IMR-90 (cell line): ENCODE results near the gene RFT1. TPM values are rescaled to one million over a fixed set of nuclear protein-coding genes. Genes with fewer than 3 reads are reported as not detected.
A peak's percentile ranks its signal among the peaks of the same experiment; 100 is the strongest.

Experiments
- ATAC-seq: fragments of 200-7000 bp; cut with Tn5 transposase; 2 replicates; pipeline ENCODE4 v1.9.1; 2020; ENCODE audit warnings: low read depth, mild to moderate bottlenecking, moderate library complexity
- BruUV-seq: library from RNA; stranded (reverse); fragments of 400-500 nt; replicated peaks from 2 replicates; lab custom pipeline; 2021; lab: Mats Ljungman, UMichigan
- CTCF ChIA-PET: fragments of 300-600 bp; formaldehyde crosslinking; extraction: SDS; loops from one replicate; lab custom pipeline; 2021; ENCODE audit warnings: antibody characterized with exemption; lab: Yijun Ruan, JAX
- POLR2A ChIA-PET: fragments of 300-600 bp; sonication (Branson Sonifier 250); formaldehyde crosslinking; loops from one replicate; lab custom pipeline; 2022; ENCODE audit warnings: antibody characterized with exemption; ENCODE audit not compliant: unreplicated experiment; lab: Charles Lee
- DNase-seq: peaks from one replicate; pipeline ENCODE4 v3.0.0; 2013
- H2AFZ ChIP-seq: replicated peaks from 2 replicates; pipeline ENCODE3; 2013; ENCODE audit warnings: low read length, mild to moderate bottlenecking; ENCODE audit not compliant: poor library complexity
- H2AK5ac ChIP-seq: 2 replicates; pipeline ENCODE4 v1.6.1; 2013; ENCODE audit warnings: low read depth, low read length, inconsistent platforms
- H2AK9ac ChIP-seq: replicated peaks from 2 replicates; pipeline ENCODE3; 2013; ENCODE audit warnings: mild to moderate bottlenecking, low read depth, low read length, moderate library complexity; ENCODE audit not compliant: poor library complexity
- H2BK120ac ChIP-seq: 2 replicates; pipeline ENCODE4 v1.6.1; 2013; ENCODE audit warnings: low read depth, low read length, inconsistent platforms
- H2BK15ac ChIP-seq: 3 replicates; pipeline ENCODE4 v1.6.1; 2013; ENCODE audit warnings: low read depth, low read length, inconsistent platforms
- H2BK20ac ChIP-seq: 2 replicates; pipeline ENCODE4 v1.6.1; 2013; ENCODE audit warnings: low read depth, mild to moderate bottlenecking, inconsistent platforms, low read length, moderate library complexity
- H2BK5ac ChIP-seq: 2 replicates; pipeline ENCODE4 v1.6.1; 2013; ENCODE audit warnings: mild to moderate bottlenecking, low read depth, low read length, inconsistent platforms; ENCODE audit not compliant: poor library complexity, severe bottlenecking
- H3K14ac ChIP-seq: replicated peaks from 2 replicates; pipeline ENCODE4 v1.6.1; 2013; ENCODE audit warnings: low read depth, low read length, inconsistent platforms
- H3K18ac ChIP-seq: 2 replicates; pipeline ENCODE4 v1.6.1; 2013; ENCODE audit warnings: low read depth, low read length, control low read depth
- H3K23ac ChIP-seq: 2 replicates; pipeline ENCODE4 v1.6.1; 2013; ENCODE audit warnings: low read depth, low read length, inconsistent platforms
- H3K27ac ChIP-seq: 2 replicates; pipeline ENCODE4 v1.5.1; 2013; ENCODE audit warnings: mild to moderate bottlenecking, control low read depth, low read length; ENCODE audit not compliant: insufficient read depth
- H3K27me3 ChIP-seq: 2 replicates; pipeline ENCODE4 v1.6.1; 2013; ENCODE audit warnings: low read length; ENCODE audit not compliant: control insufficient read depth, insufficient read depth
- H3K36me3 ChIP-seq: 2 replicates; pipeline ENCODE4 v1.6.1; 2013; ENCODE audit warnings: low read length, mixed read lengths; ENCODE audit not compliant: control insufficient read depth, insufficient read depth
- H3K4ac ChIP-seq: 2 replicates; pipeline ENCODE4 v1.6.1; 2013; ENCODE audit warnings: low read depth, low read length, inconsistent platforms
- H3K4me1 ChIP-seq: 2 replicates; pipeline ENCODE4 v1.6.1; 2013; ENCODE audit warnings: low read length, mixed read lengths; ENCODE audit not compliant: control insufficient read depth, insufficient read depth
- H3K4me2 ChIP-seq: 2 replicates; pipeline ENCODE4 v1.6.1; 2013; ENCODE audit warnings: low read depth, mild to moderate bottlenecking, control low read depth, low read length, moderate library complexity
- H3K4me3 ChIP-seq: 2 replicates; pipeline ENCODE4 v1.5.1; 2013; ENCODE audit warnings: low read depth, mild to moderate bottlenecking, control low read depth, low read length, moderate library complexity; ENCODE audit not compliant: insufficient read depth
- H3K56ac ChIP-seq: 2 replicates; pipeline ENCODE4 v1.6.1; 2013; ENCODE audit warnings: low read length, inconsistent platforms; ENCODE audit not compliant: insufficient read depth; ENCODE audit errors: extremely low read depth
- H3K79me1 ChIP-seq, 2 experiments: 2 replicates each; pipeline ENCODE4 v1.6.1; 2013; ENCODE audit warnings: low read length in 2 of 2, inconsistent platforms in 1 of 2, low read depth in 1 of 2
- H3K9ac ChIP-seq: 2 replicates; pipeline ENCODE4 v1.6.1; 2013; ENCODE audit warnings: low read depth, low read length, control low read depth
- H3K9me1 ChIP-seq: 2 replicates; pipeline ENCODE4 v1.6.1; 2013; ENCODE audit warnings: low read length, inconsistent platforms; ENCODE audit not compliant: insufficient read depth
- H3K9me3 ChIP-seq: 2 replicates; pipeline ENCODE4 v1.6.1; 2013; ENCODE audit warnings: low read length; ENCODE audit not compliant: control insufficient read depth, insufficient read depth
- H4K20me1 ChIP-seq: 2 replicates; pipeline ENCODE4 v1.6.1; 2013; ENCODE audit warnings: low read length, inconsistent platforms; ENCODE audit not compliant: insufficient read depth
- H4K5ac ChIP-seq: 2 replicates; pipeline ENCODE4 v1.6.1; 2013; ENCODE audit warnings: mild to moderate bottlenecking, low read depth, low read length, control low read depth
- H4K8ac ChIP-seq, 2 experiments: 2 replicates each; pipeline ENCODE4 v1.6.1; 2013; ENCODE audit warnings: low read depth in 2 of 2, low read length in 2 of 2, control low read depth in 1 of 2, inconsistent platforms in 1 of 2
- H4K91ac ChIP-seq: 2 replicates; pipeline ENCODE4 v1.6.1; 2013; ENCODE audit warnings: low read depth, low read length, inconsistent platforms; ENCODE audit not compliant: insufficient read depth
- BHLHE40 ChIP-seq: fragments of 150-350 bp; IDR thresholded peaks from 2 replicates; pipeline ENCODE4 v1.6.1; 2016; ENCODE audit warnings: mild to moderate bottlenecking, low read depth, low read length
- CEBPB ChIP-seq: IDR thresholded peaks from 2 replicates; pipeline ENCODE4 v1.6.1; 2012; ENCODE audit warnings: low read depth, low read length, improper control_type of control experiment
- CHD1 ChIP-seq: IDR thresholded peaks from 2 replicates; pipeline ENCODE4 v1.6.1; 2012; ENCODE audit warnings: low read depth, low read length, improper control_type of control experiment
- CTCF ChIP-seq: conservative IDR thresholded peaks from 2 replicates; pipeline ENCODE4 v1.5.1; 2012; ENCODE audit warnings: mild to moderate bottlenecking, low read depth, low read length, improper control_type of control experiment
- FOS ChIP-seq: fragments of 150-350 bp; IDR thresholded peaks from 2 replicates; pipeline ENCODE4 v1.6.1; 2016; ENCODE audit warnings: low read depth, low read length
- MAZ ChIP-seq: IDR thresholded peaks from 2 replicates; pipeline ENCODE4 v1.6.1; 2012; ENCODE audit warnings: low read depth, mild to moderate bottlenecking, low read length, improper control_type of control experiment, moderate library complexity, borderline replicate concordance
- MXI1 ChIP-seq: IDR thresholded peaks from 2 replicates; pipeline ENCODE4 v1.6.1; 2012; ENCODE audit warnings: low read depth, mild to moderate bottlenecking, low read length, moderate library complexity, borderline replicate concordance
- NFE2L2 ChIP-seq: fragments of 150-350 bp; IDR thresholded peaks from 2 replicates; pipeline ENCODE4 v1.6.1; 2016; ENCODE audit warnings: low read depth, mild to moderate bottlenecking, low read length
- POLR2A ChIP-seq: IDR thresholded peaks from 2 replicates; pipeline ENCODE4 v1.6.1; 2012; ENCODE audit warnings: mild to moderate bottlenecking, low read depth, low read length
- RAD21 ChIP-seq: IDR thresholded peaks from 2 replicates; pipeline ENCODE4 v1.6.1; 2012; ENCODE audit warnings: low read length, improper control_type of control experiment
- RCOR1 ChIP-seq: IDR thresholded peaks from 2 replicates; pipeline ENCODE4 v1.6.1; 2012; ENCODE audit warnings: mild to moderate bottlenecking, low read length, improper control_type of control experiment; ENCODE audit not compliant: insufficient replicate concordance
- RFX5 ChIP-seq: IDR thresholded peaks from 2 replicates; pipeline ENCODE4 v1.8.0; 2012; ENCODE audit warnings: low read depth, mild to moderate bottlenecking, low read length, moderate library complexity
- SMC3 ChIP-seq: fragments of 150-350 bp; IDR thresholded peaks from 2 replicates; pipeline ENCODE4 v1.6.1; 2016; ENCODE audit warnings: low read depth, mild to moderate bottlenecking, antibody characterized with exemption, low read length, moderate library complexity
- USF2 ChIP-seq: fragments of 150-350 bp; IDR thresholded peaks from 2 replicates; pipeline ENCODE4 v1.6.1; 2017; ENCODE audit warnings: mild to moderate bottlenecking, antibody characterized with exemption, low read length, low read depth
- WGBS, 2 experiments: methylation state at CpG; one replicate each; pipeline versions ENCODE4 v1.1.5 to v1.1.7; 2013; ENCODE audit warnings: missing lambda C conversion rate in 2 of 2; ENCODE audit not compliant: insufficient read length in 1 of 2; ENCODE audit errors: extremely low coverage in 2 of 2; 5-methylcytosine and 5-hydroxymethylcytosine counted together
- dilution Hi-C: fragments of 300-500 bp; cut with HindIII; formaldehyde crosslinking; loops from one replicate; pipeline ENCODE4 v1.14.3; 2018; ENCODE audit warnings: low sequenced_read_pairs; ENCODE audit not compliant: unreplicated experiment
- in situ Hi-C: fragments of 300-500 bp; cut with MboI; formaldehyde crosslinking; loops from 3 replicates; pipeline ENCODE4 v1.14.3; 2019; ENCODE audit warnings: low sequenced_read_pairs, inconsistent platforms, mixed read lengths
- intact Hi-C: fragments of 100-400 bp; cut with micrococcal nuclease; formaldehyde crosslinking; loops from 2 replicates; pipeline ENCODE4 v1.10.0; 2022
- polyA plus RNA-seq, 3 experiments: library from polyadenylated mRNA; depleted of rRNA; stranded (reverse); fragments of >200 nt; gene quantifications; 2 replicates each; pipeline ENCODE4 v1.2.3, GENCODE V29; 2012; ENCODE audit warnings: low replicate concordance in 1 of 3
- total RNA-seq: library from RNA; depleted of rRNA; stranded (reverse); fragments of >200 nt; gene quantifications from 2 replicates; pipeline ENCODE4 v1.2.3, GENCODE V29; 2012
- TF ChIP-seq, protein P1 (sequence below): fragments of 150-350 bp; IDR thresholded peaks from 2 replicates; pipeline ENCODE4 v1.6.1; 2016; ENCODE audit warnings: low read depth, mild to moderate bottlenecking, low read length, moderate library complexity, borderline replicate concordance

Gene RFT1
- total and polyA plus RNA-seq, 2 of the 4 experiments (the other 2 are of a cell fraction): 14.5 to 23.5 TPM

DNA sequence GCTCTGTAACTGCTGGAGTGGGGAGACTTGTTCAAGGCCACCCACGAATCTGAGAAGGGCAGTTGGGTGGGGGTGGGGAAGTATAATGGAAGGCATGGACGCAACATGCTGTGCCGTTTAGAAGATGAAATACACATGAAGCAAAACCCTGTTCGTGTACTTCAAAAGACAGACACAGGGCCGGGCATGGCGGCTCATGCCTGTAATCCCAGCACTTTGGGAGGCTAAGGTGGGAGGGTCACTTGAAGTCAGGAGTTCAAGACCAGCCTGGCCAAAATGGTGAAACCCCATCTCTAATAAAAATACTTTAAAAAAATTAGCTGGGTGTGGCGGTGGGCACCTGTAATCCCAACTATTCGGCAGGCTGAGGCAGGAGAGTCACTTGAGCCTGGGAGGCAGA lies 47.5 kb downstream of the RFT1 start:
- H3K9me3 ChIP-seq: no peaks in the 10 kb centered on the region
- H3K56ac ChIP-seq: no peak overlapping the region
- H3K9ac ChIP-seq: no peak overlapping the region
- CTCF ChIA-PET: no interaction called here
- intact Hi-C loops (no loop called here), dilution Hi-C loops (no loop called here), in situ Hi-C loops (no loop called here)
- peaks cover 9% of the 10 kb centered on the region; the same call in 1 of the 2 replicates for H3K4me1 ChIP-seq
- no peak overlapping the region for H3K23ac ChIP-seq
- no peak overlapping the region for H3K27ac ChIP-seq
- H3K9me1 ChIP-seq: 0 out of 2 replicates have a peak, but pooled peaks cover 3% of the 10 kb centered on the region
- no peaks in the 10 kb centered on the region for H3K27me3 ChIP-seq
- H2BK20ac ChIP-seq: no peak overlapping the region
- H3K4ac ChIP-seq: no peak overlapping the region
- peak overlapping the region; percentile 11 for H2AK9ac ChIP-seq
- no TSS peak for BruUV-seq
- H2AFZ ChIP-seq: peak overlapping the region; percentile 36
- no peak for ATAC-seq
- H3K4me3 ChIP-seq: no peak overlapping the region
- no peak overlapping the region for H2BK5ac ChIP-seq
- no peak overlapping the region; the same call in 1 of the 2 replicates for H4K91ac ChIP-seq
- H3K79me1 ChIP-seq: no peaks in the 10 kb centered on the region
- H4K8ac ChIP-seq: no peak overlapping the region
- no peak overlapping the region for H3K18ac ChIP-seq
- no peak overlapping the region for H2AK5ac ChIP-seq
- H3K4me2 ChIP-seq: no peak overlapping the region
- WGBS, 2 experiments: 80% methylated on average over 2 of the region's 8 CpGs; no CpG with 5 or more reads in 1 of the 2 experiments
- no peak overlapping the region for H3K14ac ChIP-seq
- POLR2A ChIA-PET: interaction anchor here (0.6 kb wide), 1 partner anchor 123 kb away, joined by 4 read pairs; no protein-coding TSS in a partner anchor
- H3K36me3 ChIP-seq: no peaks in the 10 kb centered on the region
- no peaks in the 10 kb centered on the region; the same call in 1 of the 2 replicates for H4K20me1 ChIP-seq
- no peak overlapping the region for H2BK15ac ChIP-seq
- no peak for TF ChIP-seq CTCF
- TF ChIP-seq POLR2A: no peak
- no peak for TF ChIP-seq RAD21
- TF ChIP-seq CHD1: no peak
- no peak for TF ChIP-seq RFX5
- no peak for TF ChIP-seq CEBPB
- no peak for TF ChIP-seq RCOR1
- no peak for TF ChIP-seq NFE2L2
- no peak for TF ChIP-seq FOS
- no peak for TF ChIP-seq MXI1
- TF ChIP-seq, protein P1, sequence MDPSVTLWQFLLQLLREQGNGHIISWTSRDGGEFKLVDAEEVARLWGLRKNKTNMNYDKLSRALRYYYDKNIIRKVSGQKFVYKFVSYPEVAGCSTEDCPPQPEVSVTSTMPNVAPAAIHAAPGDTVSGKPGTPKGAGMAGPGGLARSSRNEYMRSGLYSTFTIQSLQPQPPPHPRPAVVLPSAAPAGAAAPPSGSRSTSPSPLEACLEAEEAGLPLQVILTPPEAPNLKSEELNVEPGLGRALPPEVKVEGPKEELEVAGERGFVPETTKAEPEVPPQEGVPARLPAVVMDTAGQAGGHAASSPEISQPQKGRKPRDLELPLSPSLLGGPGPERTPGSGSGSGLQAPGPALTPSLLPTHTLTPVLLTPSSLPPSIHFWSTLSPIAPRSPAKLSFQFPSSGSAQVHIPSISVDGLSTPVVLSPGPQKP: no peak
- no peak for TF ChIP-seq USF2
- no peak for TF ChIP-seq SMC3
- TF ChIP-seq BHLHE40: no peak
- TF ChIP-seq MAZ: no peak
- H2BK120ac ChIP-seq: no peak overlapping the region
- no peak overlapping the region for H4K5ac ChIP-seq
- no peak for DNase-seq
